ENCODE measurements around the gene OR2A1.
"Not testable (repeated sequence)": the region's sequence is repeated elsewhere in the genome, so short reads cannot be mapped to it uniquely, and the experiment has no call there.

The OR2A1 gene

GRCh38 chr7:144311872-144312469 lies at the start of gene OR2A1:
Gene OR2A1 (plus strand): TSS chr7:144312419. CDS start chr7:144318125, 5,706 bp downstream.
- not testable (repeated sequence) for H3K9me3 ChIP-seq (ENCODE audit: control insufficient read depth in 1 of 2, low read length in 2 of 2); H3K4me3 ChIP-seq (ENCODE audit: low read depth in 1 of 2, low read length in 2 of 2); H3K9ac ChIP-seq (ENCODE audit: low read depth in 1 of 2, low read length in 2 of 2); H3K27me3 ChIP-seq (ENCODE audit: control insufficient read depth in 1 of 2, insufficient read depth in 2 of 2, low read length in 2 of 2); H3K27ac ChIP-seq (ENCODE audit: low read depth, low read length); H3K36me3 ChIP-seq (ENCODE audit: control insufficient read depth in 1 of 2, insufficient read depth in 2 of 2, low read length in 2 of 2); H3K4me1 ChIP-seq (ENCODE audit: control insufficient read depth in 1 of 2, insufficient read depth in 2 of 2, low read length in 2 of 2)

- H3K27ac ChIP-seq (ENCODE audit: low read depth, low read length); H3K9me3 ChIP-seq (ENCODE audit: control insufficient read depth in 1 of 2, low read length in 2 of 2): not testable (repeated sequence)
Measured at GRCh38 chr7:144264692-144265091, 47.5 kb upstream of the OR2A1 start, which contains the start of gene OR2A7. Gene OR2A7 (minus strand): TSS chr7:144264792. CDS start chr7:144259628, 5,164 bp downstream.

GRCh38 chr7:144269188-144269587 lies 43.0 kb upstream of the OR2A1 start, which contains the start of gene CTAGE8:
Gene CTAGE8 (minus strand): TSS chr7:144269288. CDS start chr7:144269250, 38 bp downstream.
- H3K9ac ChIP-seq (ENCODE audit: low read depth in 1 of 2, low read length in 2 of 2); H3K27ac ChIP-seq (ENCODE audit: low read depth, low read length): not testable (repeated sequence)

More at GRCh38 chr7:144264692-144265091, 47.5 kb upstream of the OR2A1 start, which contains the start of gene OR2A7:
- H3K9ac ChIP-seq (ENCODE audit: low read depth in 1 of 2, low read length in 2 of 2); H3K27me3 ChIP-seq (ENCODE audit: control insufficient read depth in 1 of 2, insufficient read depth in 2 of 2, low read length in 2 of 2); H3K36me3 ChIP-seq (ENCODE audit: control insufficient read depth in 1 of 2, insufficient read depth in 2 of 2, low read length in 2 of 2); H3K4me1 ChIP-seq (ENCODE audit: control insufficient read depth in 1 of 2, insufficient read depth in 2 of 2, low read length in 2 of 2); H3K4me3 ChIP-seq (ENCODE audit: low read depth in 1 of 2, low read length in 2 of 2): not testable (repeated sequence)

GRCh38 chr7:144275281-144275680 lies 36.9 kb upstream of the OR2A1 start:
- H3K27ac ChIP-seq (ENCODE audit: low read depth, low read length); H3K4me3 ChIP-seq (ENCODE audit: low read depth in 1 of 2, low read length in 2 of 2); H3K9me3 ChIP-seq (ENCODE audit: control insufficient read depth in 1 of 2, low read length in 2 of 2); H3K9ac ChIP-seq (ENCODE audit: low read depth in 1 of 2, low read length in 2 of 2); H3K27me3 ChIP-seq (ENCODE audit: control insufficient read depth in 1 of 2, insufficient read depth in 2 of 2, low read length in 2 of 2); H3K4me1 ChIP-seq (ENCODE audit: control insufficient read depth in 1 of 2, insufficient read depth in 2 of 2, low read length in 2 of 2); H3K36me3 ChIP-seq (ENCODE audit: control insufficient read depth in 1 of 2, insufficient read depth in 2 of 2, low read length in 2 of 2): not testable (repeated sequence)

More at GRCh38 chr7:144269188-144269587, 43.0 kb upstream of the OR2A1 start, which contains the start of gene CTAGE8:
- H3K36me3 ChIP-seq (ENCODE audit: control insufficient read depth in 1 of 2, insufficient read depth in 2 of 2, low read length in 2 of 2); H3K4me3 ChIP-seq (ENCODE audit: low read depth in 1 of 2, low read length in 2 of 2); H3K4me1 ChIP-seq (ENCODE audit: control insufficient read depth in 1 of 2, insufficient read depth in 2 of 2, low read length in 2 of 2); H3K9me3 ChIP-seq (ENCODE audit: control insufficient read depth in 1 of 2, low read length in 2 of 2); H3K27me3 ChIP-seq (ENCODE audit: control insufficient read depth in 1 of 2, insufficient read depth in 2 of 2, low read length in 2 of 2): not testable (repeated sequence)

- not testable (repeated sequence) for H3K4me3 ChIP-seq (ENCODE audit: low read depth in 1 of 2, low read length in 2 of 2); H3K27me3 ChIP-seq (ENCODE audit: control insufficient read depth in 1 of 2, insufficient read depth in 2 of 2, low read length in 2 of 2); H3K9ac ChIP-seq (ENCODE audit: low read depth in 1 of 2, low read length in 2 of 2); H3K9me3 ChIP-seq (ENCODE audit: control insufficient read depth in 1 of 2, low read length in 2 of 2); H3K27ac ChIP-seq (ENCODE audit: low read depth, low read length); H3K36me3 ChIP-seq (ENCODE audit: control insufficient read depth in 1 of 2, insufficient read depth in 2 of 2, low read length in 2 of 2); H3K4me1 ChIP-seq (ENCODE audit: control insufficient read depth in 1 of 2, insufficient read depth in 2 of 2, low read length in 2 of 2)
Measured at GRCh38 chr7:144280010-144280409, 32.2 kb upstream of the OR2A1 start.

- H3K36me3 ChIP-seq (ENCODE audit: control insufficient read depth in 1 of 2, insufficient read depth in 2 of 2, low read length in 2 of 2); H3K4me1 ChIP-seq (ENCODE audit: control insufficient read depth in 1 of 2, insufficient read depth in 2 of 2, low read length in 2 of 2); H3K27me3 ChIP-seq (ENCODE audit: control insufficient read depth in 1 of 2, insufficient read depth in 2 of 2, low read length in 2 of 2); H3K27ac ChIP-seq (ENCODE audit: low read depth, low read length); H3K9me3 ChIP-seq (ENCODE audit: control insufficient read depth in 1 of 2, low read length in 2 of 2); H3K4me3 ChIP-seq (ENCODE audit: low read depth in 1 of 2, low read length in 2 of 2); H3K9ac ChIP-seq (ENCODE audit: low read depth in 1 of 2, low read length in 2 of 2): not testable (repeated sequence)
Measured at GRCh38 chr7:144281981-144282380, 30.2 kb upstream of the OR2A1 start.

- H3K27ac ChIP-seq (ENCODE audit: low read depth, low read length); H3K9ac ChIP-seq (ENCODE audit: low read depth in 1 of 2, low read length in 2 of 2); H3K4me3 ChIP-seq (ENCODE audit: low read depth in 1 of 2, low read length in 2 of 2); H3K4me1 ChIP-seq (ENCODE audit: control insufficient read depth in 1 of 2, insufficient read depth in 2 of 2, low read length in 2 of 2); H3K27me3 ChIP-seq (ENCODE audit: control insufficient read depth in 1 of 2, insufficient read depth in 2 of 2, low read length in 2 of 2); H3K9me3 ChIP-seq (ENCODE audit: control insufficient read depth in 1 of 2, low read length in 2 of 2); H3K36me3 ChIP-seq (ENCODE audit: control insufficient read depth in 1 of 2, insufficient read depth in 2 of 2, low read length in 2 of 2): not testable (repeated sequence)
Measured at GRCh38 chr7:144282490-144282889, 29.7 kb upstream of the OR2A1 start.

- H3K27ac ChIP-seq (ENCODE audit: low read depth, low read length); H3K9ac ChIP-seq (ENCODE audit: low read depth in 1 of 2, low read length in 2 of 2); H3K9me3 ChIP-seq (ENCODE audit: control insufficient read depth in 1 of 2, low read length in 2 of 2); H3K4me3 ChIP-seq (ENCODE audit: low read depth in 1 of 2, low read length in 2 of 2); H3K36me3 ChIP-seq (ENCODE audit: control insufficient read depth in 1 of 2, insufficient read depth in 2 of 2, low read length in 2 of 2); H3K4me1 ChIP-seq (ENCODE audit: control insufficient read depth in 1 of 2, insufficient read depth in 2 of 2, low read length in 2 of 2); H3K27me3 ChIP-seq (ENCODE audit: control insufficient read depth in 1 of 2, insufficient read depth in 2 of 2, low read length in 2 of 2): not testable (repeated sequence)
Measured at GRCh38 chr7:144283716-144284115, 28.5 kb upstream of the OR2A1 start.

- H3K9me3 ChIP-seq (ENCODE audit: control insufficient read depth in 1 of 2, low read length in 2 of 2); H3K36me3 ChIP-seq (ENCODE audit: control insufficient read depth in 1 of 2, insufficient read depth in 2 of 2, low read length in 2 of 2); H3K9ac ChIP-seq (ENCODE audit: low read depth in 1 of 2, low read length in 2 of 2); H3K4me3 ChIP-seq (ENCODE audit: low read depth in 1 of 2, low read length in 2 of 2); H3K4me1 ChIP-seq (ENCODE audit: control insufficient read depth in 1 of 2, insufficient read depth in 2 of 2, low read length in 2 of 2); H3K27me3 ChIP-seq (ENCODE audit: control insufficient read depth in 1 of 2, insufficient read depth in 2 of 2, low read length in 2 of 2); H3K27ac ChIP-seq (ENCODE audit: low read depth, low read length): not testable (repeated sequence)
Measured at GRCh38 chr7:144287171-144287784, 24.9 kb upstream of the OR2A1 start.

GRCh38 chr7:144291607-144292006 lies 20.6 kb upstream of the OR2A1 start:
- H3K36me3 ChIP-seq (ENCODE audit: control insufficient read depth in 1 of 2, insufficient read depth in 2 of 2, low read length in 2 of 2); H3K9me3 ChIP-seq (ENCODE audit: control insufficient read depth in 1 of 2, low read length in 2 of 2); H3K27ac ChIP-seq (ENCODE audit: low read depth, low read length); H3K4me1 ChIP-seq (ENCODE audit: control insufficient read depth in 1 of 2, insufficient read depth in 2 of 2, low read length in 2 of 2); H3K27me3 ChIP-seq (ENCODE audit: control insufficient read depth in 1 of 2, insufficient read depth in 2 of 2, low read length in 2 of 2); H3K9ac ChIP-seq (ENCODE audit: low read depth in 1 of 2, low read length in 2 of 2); H3K4me3 ChIP-seq (ENCODE audit: low read depth in 1 of 2, low read length in 2 of 2): not testable (repeated sequence)
